Stimulated activated naive CD8-positive, alpha-beta T cell treated with anti-CD3 and anti-CD28 coated beads, Interleukin-15, Interleukin-2, amounts not matched to agents 100 U/mL and 50 U/mL, for 24 hours (primary cell): ENCODE data around the gene TIAM2.
"Not testable (repeated sequence)": the region's sequence is repeated elsewhere in the genome, so short reads cannot be mapped to it uniquely, and the experiment has no call there.

Experiments used
- ATAC-seq: fragments of 150-1000 bp; cut with Tn5 transposase; one replicate; pipeline ENCODE4 v1.10.0; 2021
- DNase-seq: peaks from one replicate; pipeline ENCODE4 v3.0.0; 2021

TIAM2 gene

DNA sequence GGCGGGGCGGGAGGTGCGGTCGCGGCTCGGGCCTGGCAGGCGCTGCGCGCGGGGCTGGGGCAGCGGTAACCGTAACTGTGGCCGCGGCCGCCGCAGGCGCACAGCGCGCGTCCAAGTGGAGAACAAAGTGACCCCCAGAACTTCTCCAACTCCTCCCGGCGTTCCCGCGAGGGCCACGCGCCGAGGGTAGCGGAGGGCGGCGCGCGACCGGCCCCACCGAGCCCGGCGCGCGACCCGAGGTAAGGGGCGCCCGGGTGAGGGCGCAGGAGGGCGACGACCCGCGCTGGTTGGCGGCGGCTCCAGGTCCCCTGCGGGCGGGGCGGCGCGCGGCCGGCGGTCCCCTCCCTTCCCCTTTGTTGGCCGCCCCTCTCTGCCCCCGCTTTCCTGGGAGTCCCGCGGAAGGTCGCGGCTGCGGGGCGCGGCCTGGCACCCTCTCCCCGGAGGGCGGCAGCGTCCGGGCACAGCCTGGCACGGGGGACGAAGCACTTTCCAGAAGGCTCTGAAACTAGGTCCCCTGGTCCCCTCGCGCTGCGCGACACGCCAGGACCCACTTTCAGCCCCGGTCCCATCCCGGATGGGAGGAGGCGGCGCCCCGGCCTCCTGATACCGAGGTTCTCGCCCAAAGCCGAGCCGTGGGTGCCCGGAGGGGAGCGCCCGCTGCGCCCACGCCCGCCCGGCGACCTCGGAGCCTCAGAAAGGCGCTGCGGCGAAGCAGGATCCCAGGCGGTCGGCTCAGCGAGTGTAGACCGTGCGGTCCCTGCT, at the start of gene TIAM2:
Gene TIAM2, plus strand, starts transcription at position 62 of the 762 bp plus-strand sequence. CDS start 133,909 bp downstream, outside the sequence.
- peak; percentile 73 for ATAC-seq
- DNase-seq = peak; percentile 48

DNA sequence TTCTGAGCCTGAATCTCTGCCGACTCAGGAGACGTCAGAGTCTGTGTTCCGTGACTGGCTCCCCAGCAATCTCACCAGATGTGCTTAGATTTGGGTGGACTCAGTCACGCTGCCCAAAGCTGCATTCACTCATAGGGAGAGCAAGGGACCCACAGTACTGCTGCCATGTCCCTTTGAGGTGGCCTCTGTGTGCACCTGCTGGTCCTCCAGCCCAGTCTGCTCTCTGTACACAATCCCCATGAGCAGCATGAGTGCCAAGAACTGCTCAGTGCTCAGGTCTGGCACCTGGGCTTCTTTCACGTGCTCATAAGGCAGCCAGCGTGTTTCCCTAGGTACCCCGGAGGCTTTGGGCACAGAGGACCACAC, 44.2 kb upstream of the TIAM2 start:
- DNase-seq (no peak), ATAC-seq (no peak)

DNA sequence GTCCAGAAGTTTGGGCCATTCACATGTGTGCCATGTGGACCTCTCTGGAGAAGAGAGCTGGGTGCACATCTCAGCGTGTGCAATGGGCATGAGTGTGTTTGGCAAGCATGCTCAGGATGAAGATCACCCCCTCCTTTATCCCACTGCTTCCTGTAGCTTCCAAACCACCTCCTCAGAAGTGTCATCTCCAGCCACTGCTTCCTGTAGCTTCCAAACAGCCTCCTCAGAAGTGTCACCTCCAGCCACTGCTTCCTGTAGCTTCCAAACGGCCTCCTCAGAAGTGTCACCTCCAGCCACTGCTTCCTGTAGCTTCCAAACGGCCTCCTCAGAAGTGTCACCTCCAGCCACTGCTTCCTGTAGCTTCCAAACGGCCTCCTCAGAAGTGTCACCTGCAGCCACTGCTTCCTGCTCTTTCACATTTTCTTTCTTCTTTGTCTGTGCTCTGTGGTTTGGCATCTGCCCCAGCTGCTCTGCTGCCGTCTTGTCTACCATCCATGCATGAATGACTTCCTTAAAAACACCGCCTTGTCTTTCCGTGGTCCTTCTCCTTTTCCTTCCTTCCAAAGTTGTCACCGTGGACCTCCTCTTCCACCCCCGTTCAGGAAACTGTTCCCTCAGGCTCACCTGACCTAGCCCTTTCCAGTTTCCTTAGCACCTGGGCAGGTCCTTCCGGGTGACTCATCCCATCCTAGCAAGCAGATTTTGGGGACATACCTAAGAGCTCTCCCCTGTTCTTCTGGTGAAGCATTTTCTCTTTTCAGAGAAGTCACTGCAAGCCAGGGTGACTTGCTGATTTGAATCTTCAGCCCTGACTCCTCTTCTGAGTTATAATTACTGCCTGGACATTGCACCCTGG, 43.5 kb upstream of the TIAM2 start:
- ATAC-seq (peak; percentile 52), DNase-seq (no peak)

DNA sequence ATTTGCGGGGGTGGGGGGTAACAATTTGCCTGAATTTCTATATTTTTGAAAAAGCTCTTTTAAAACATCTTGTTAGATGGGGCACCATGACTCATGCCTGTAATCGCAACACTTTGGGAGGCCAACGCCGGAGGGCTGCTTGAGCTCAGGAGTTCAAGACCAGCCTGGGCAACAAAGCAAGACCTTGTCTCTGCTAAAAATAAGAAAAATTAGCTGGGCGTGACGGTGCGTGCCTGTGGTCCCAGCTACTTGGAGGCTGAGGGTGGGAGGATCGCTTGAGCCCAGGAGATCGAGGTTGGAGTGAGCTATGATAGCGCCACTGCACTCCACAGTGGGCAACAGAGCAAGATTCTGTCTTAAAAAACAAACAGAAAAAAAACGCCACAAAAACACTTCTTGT, 41.5 kb upstream of the TIAM2 start:
- ATAC-seq (no peak), DNase-seq (no peak)

DNA sequence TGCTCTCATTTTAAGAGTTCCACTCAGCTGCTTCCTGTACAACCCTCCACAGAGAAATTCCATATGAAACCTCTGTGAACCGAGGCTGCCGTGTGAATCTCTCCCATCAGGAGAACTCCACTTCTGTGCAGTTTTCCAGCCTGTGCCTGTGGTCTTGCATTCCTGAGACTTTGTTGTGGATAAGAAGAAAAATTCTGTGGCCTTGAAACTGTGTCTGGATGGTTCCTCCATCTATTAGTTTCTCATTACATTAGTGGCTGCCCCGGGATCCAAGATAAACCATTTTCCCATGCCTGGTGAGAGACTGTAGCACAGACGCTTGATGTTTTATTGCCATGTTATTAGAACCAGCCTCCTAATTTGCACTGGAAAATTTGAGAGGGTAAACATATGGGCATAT, 40.8 kb upstream of the TIAM2 start:
- ATAC-seq = no peak
- DNase-seq = no peak

DNA sequence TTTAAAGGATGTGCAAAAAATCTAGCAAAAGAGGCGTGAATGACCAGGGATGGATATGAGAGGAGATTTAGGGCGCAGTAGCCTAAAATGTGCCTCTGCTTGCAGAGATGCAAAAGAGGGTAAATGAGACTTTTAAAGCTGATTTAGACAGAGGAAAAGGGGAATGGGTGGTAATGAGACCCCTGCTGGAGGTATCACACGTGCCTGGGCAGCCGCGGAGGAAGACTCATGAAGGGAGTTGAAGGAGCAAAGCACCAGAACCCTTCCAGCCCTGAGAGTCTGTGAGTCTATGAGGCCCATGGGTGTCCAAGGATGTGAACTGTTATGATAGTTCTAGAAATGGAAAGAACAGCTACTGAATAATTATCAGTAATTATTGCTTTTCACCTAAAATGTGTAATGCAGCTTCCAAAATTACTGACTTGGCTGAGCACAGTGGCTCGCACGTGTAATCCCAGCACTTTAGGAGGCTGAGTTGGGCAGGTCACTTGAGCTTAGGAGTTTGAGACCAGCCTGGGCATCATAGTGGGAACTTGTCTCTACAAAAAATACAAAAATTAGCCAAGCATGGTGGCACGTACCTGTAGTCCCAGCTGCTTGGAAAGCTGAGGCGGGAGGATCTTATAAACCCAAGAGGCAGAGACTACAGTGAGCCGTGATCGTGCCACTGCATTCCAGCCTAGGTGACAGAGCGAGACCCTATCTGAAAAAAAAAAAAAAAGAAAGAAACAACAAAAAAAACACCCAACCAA, 38.2 kb upstream of the TIAM2 start:
- ATAC-seq (no peak), DNase-seq (no peak)

DNA sequence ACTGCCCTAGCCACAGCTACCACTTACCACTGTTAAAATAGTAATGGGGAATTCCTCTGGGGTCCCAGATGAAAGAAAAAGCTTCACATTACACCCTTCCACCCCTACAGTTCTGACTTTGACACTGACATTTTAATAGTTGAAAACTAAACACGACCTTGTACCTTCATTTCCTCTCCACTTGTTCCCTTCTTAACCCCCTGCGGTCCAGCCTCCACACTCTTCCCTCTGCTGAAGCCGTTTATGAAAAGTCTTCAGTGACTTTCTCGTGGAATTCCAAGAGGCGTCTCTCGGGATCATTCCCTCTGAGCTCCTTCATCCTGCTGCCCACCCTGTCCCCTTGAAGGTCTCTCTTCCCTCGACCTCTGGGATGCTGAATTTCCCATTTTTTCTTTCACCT, 36.6 kb upstream of the TIAM2 start:
- DNase-seq (no peak), ATAC-seq (no peak)

DNA sequence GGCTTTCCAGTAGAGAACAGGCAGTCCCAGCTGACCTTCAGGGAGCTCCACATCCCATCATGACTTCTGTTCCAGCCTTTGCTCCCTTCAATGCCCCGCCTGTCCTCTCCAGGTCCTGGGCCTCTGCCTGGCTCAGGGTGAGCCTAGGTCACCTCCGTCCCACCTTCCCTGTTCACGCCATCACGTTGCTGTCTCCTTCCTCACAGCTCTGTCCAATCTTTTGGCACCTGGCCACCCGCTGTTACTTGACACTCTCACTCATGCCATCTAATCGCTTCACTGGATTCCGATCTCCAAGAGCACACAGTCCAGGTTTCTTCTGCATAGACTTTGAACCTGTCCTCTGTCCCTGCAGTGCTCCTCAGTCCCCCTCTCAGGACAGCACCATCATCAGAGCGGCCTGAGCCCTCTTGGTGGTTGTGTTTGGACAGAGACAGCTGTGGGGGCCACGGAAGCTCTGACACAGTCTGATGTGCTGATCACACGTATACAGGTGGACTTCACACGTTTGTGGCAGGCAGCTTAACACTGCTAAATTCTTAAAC, 34.7 kb upstream of the TIAM2 start:
- ATAC-seq (no peak), DNase-seq (no peak)

DNA sequence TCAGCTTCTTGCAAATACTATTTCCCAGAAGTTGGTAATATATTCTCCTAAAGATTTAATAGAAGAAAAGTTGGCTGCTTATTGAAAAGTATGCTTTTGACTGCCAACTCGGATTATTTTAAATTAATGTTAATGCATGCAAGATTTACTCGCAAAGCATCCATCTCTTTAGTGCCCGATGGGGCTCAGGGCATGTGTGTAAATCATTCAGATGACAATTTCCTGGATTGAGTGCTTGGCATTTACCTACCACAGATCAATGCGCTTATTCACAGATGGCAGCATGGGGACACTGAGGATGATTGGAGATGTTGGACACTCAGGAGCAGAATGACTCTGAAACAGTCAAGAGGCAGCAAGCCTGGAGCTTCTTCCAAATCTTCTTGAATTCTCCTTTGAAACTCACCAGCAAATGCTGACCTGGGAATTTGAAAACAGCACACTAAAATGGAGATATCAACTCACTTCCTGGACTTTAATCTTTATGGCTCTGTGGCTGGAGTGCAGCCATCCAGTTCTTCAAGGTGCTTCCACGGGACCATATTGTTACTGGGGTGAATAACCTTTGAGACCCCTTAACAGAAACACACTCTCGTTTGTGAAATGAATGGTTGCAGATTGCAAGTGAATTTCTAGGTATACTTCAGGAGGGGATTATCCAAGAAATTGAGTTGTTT, 34.1 kb upstream of the TIAM2 start:
- DNase-seq (no peak), ATAC-seq (no peak)

DNA sequence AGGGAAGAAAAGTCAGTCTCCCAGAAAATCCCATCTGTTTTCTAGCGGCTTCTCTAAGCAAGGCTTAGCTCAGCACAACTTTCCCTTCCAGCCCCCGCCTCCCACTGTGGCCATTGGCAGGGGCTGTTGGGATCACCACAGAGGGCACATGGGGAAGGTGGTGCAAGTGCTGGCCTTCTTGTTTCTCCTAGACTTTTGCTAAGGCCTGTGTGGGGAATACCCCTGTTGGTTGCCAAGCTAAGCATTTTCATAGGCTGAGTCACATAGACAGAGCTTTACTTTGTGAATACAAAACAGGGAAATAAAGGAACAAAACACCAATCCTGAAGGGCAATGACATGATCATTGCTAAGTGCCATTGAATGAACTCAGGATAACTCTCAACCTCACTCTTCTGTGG, 32.4 kb upstream of the TIAM2 start:
- ATAC-seq (no peak), DNase-seq (no peak)

DNA sequence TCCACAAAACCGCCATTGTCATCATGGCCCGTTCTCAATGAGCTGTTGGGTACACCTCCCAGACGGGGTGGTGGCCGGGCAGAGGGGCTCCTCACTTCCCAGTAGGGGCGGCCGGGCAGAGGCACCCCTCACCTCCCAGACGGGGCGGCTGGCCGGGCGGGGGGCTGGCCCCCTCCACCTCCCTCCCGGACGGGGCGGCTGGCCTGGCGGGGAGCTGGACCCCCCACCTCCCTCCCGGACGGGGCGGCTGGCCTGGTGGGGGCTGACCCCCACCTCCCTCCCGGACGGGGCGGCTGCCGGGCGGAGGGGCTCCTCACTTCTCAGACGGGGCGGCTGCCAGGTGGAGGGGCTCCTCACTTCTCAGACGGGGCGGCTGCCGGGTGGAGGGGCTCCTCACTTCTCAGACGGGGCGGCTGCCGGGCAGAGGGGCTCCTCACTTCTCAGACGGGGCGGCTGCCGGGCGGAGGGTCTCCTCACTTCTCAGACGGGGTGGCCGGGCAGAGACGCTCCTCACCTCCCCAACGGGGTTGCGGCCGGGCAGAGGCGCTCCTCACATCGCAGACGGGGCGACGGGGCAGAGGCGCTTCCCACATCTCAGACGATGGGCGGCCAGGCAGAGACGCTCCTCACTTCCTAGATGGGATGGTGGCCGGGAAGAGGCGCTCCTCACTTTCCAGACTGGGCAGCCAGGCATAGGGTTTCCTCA, 28.9 kb upstream of the TIAM2 start:
- DNase-seq, ATAC-seq: not testable (repeated sequence)

DNA sequence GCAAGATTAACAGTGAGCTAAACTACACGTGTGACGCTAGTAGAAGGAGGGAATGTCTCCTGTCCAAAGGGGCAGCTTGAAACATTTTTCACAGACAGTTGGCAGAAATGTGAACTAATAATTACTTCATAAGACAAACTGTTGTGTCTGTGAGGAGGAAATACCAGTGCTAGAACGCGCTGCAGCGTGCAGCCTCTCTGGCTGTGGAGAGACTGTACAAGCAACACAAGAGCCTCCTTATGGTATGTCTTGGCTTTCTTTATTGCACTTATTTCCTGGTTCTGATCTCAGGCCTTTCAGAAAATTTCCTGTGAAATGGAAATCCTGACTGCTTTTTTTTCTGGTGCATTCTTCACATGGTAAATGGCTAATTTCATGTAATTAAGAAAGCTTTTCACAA, 25.3 kb upstream of the TIAM2 start:
- DNase-seq = no peak
- no peak for ATAC-seq

DNA sequence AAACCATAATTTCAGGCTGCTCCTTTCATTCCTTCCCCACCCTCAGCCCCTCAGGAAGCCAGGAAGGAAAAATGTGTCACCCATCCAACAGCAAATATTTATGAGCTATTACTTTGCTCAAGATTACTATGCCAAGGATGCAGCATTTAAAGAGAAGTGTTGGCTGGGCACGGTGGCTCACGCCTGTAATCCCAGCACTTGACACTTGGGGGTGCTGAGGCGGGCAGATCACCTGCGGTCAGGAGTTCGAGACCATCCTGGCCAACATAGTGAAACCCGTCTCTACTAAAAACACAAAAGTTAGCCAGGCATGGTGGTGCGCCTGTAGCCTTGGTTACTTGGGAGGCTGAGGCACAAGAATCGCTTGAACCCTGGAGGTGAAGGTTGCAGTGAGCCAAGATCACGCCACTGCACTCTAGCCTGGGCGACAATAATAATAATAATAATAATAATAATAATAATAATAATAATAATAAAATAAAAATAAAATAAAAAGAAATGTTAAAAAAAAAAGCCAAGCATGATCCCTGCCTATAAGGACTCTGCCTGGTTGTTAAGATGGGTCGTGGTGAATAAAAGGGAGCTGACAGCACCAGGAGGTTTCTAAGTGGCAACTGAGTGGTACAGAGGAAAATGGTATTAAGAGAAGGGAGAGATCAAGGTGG, 20.5 kb upstream of the TIAM2 start:
- ATAC-seq = no peak
- peak; percentile 12 for DNase-seq

DNA sequence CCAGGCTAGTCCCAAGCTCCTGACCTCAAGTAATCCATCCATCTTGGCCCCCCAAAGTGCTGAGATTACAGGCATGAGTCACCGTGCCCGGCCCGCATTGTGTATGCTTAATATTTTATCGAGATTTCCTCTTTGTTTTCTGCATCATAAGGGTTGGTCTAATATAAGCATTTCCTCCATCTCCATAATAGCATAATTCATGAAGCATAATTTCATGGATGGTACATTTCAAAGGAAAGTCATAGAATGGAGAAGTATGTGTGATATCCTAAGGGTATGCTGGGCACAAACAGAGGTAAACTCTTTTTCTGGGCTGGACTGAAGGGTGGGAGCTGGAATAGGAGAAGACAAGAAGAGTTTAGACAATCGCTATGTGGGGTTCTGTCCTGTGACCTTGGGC, 17.5 kb upstream of the TIAM2 start:
- DNase-seq (no peak), ATAC-seq (no peak)

DNA sequence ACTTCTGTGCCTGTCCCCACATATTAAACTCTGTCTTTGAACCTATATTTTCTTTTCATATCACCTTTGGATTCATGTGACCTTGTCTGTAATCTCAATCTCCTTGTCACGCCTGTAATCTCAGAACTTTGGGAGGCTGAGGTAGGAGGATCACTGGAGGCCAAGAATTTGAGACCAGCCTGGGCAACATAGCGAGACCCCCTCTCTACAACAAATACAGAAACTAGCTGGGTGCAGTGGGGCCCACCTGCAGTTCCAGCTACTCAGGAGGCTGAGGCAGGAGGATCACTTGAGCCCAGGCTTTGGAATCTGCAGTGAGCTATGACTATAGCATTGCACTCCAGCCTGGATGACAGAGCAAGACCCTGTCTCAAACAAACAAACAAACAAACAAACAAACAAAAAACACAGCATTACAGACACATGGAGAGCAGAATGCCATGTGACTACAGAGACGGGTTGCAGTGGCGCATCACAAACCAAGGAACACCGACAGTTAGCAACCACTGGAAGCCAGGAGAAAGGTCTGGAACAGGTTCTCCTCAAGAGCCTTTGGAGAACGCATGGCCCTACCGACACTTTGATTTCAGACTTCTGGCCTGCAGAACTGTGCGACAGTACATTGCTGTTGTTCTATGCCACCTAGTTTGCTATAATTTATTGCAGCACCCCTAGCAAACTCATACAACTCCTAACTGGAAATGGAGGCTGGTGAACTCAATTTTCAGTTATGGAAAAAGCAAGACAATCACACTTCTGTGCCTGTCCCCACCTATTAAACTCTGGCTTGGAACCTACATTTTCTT, 14.6 kb upstream of the TIAM2 start:
- DNase-seq (no peak), ATAC-seq (no peak)

DNA sequence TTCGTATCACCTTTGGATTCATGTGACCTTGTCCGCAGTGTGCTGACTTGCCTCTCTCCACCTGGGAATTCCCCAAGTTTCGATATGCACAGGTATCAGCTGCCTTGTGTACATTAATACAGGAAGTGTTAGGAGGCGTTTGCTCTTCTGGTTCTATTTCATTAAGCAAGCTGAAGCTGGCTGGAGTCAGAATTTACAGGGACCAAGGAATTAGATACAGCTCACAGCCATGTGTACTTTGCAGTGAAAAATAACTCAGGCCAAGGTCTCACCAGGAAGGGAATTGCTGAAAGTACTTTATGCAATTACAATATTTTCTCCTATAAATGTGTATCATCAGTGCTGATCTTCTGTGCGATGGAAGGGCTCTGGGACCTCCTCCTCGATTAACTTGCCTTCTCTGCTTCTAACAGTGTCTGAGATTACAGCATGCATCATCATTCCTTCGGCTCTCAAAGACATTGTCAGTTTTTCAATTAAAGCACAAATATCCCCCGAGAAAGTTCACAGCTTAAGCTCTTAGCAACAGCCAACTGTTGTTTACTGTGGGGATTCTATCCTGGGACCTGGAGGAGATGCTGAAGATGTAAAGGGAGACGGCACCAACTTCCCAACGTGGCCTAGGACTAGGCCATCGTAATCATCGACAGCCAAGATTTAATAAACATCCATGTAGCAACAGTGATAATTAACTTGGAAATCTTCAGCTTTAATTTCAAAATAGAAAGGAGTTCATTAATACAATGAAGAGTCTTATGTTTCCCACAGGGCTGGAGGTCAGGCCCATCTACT, 13.8 kb upstream of the TIAM2 start:
- ATAC-seq (no peak), DNase-seq (no peak)

DNA sequence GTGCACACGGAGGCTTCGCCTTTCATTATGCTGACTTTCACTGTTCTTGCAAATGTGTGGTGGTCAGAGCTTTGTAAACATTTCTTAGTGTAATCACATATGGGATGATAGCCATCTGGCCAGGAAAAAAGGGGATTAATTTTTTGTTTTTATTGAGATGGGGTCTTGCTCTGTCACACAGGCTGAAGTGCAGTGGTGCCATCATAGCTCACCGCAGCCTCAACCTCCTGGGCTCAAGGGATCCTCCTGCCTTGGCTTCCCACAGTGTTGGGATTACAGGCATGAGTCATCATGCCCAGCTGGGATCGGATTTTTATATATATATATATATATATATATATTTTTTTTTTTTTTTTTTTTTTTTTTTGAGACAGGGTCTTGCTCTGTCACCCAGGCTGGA, 11.0 kb upstream of the TIAM2 start:
- ATAC-seq = no peak
- DNase-seq = no peak

DNA sequence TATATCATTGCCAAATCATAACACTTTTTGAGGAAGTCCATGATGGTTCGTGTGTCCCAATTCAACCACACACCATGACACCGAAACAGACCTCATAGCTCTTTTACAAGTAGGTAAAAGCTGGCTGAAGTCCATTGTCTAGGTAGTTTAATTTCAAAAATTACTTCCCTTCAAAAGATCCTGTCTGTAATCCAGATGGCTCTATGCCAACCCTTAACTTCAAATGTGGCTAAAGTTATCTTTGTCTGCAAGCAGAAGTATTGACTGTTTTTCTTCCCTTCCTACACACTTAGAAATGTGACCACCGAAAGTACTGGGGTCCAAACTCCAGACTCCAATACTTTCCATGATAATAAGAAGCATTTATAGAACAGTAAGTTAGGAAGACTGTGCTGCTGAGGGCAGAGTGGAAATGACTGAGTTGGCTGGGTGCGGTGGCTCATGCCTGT, 8.3 kb upstream of the TIAM2 start:
- ATAC-seq (no peak), DNase-seq (no peak)

DNA sequence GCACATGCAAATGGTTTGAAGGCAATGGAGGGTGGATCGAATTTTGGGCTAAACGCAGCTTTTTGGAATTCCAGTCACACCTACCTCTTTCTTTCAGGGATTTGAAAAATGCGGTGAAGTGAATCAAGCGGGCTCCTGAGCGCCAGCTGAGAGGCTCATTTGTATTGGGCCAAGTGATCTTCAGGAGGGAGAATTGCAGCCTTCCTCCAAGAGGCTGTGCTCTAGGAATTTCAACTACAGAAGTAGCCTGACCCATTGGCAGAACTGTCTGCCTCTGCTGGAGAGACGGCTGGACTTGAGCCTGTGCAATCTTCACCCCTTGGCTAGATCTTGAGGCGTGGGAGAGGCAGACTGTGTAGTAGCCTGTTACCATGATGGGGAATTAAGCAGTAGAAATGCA, 5.7 kb upstream of the TIAM2 start:
- ATAC-seq = no peak
- DNase-seq = no peak
